ENCODE measurements around the gene UBE3A.

- TF ChIP-seq CTCF (IDR thresholded peaks at IDR 0.05) (no peak), POLR2A (IDR thresholded peaks at IDR 0.05) (no peak)
These were observed 109.1 kb downstream of the UBE3A start for GRCh38 chr15:25329696-25330095.

Data from lower leg skin (tissue), 3 donors.